ENCODE data around the gene IL5.

GRCh38 chr5:132496191-132496630 lies 47.1 kb downstream of the IL5 start:
- no peak for TF ChIP-seq CTCF (IDR thresholded peaks at IDR 0.05)
- no peak for TF ChIP-seq POLR2A (IDR thresholded peaks at IDR 0.05)
